Activated CD4-positive, CD25-positive, alpha-beta regulatory T cell (primary cell): ENCODE measurements around the gene TXNDC11.
A peak's percentile ranks its signal among the peaks of the same experiment; 100 is the strongest.

ENCODE experiments used
- DNase-seq, 4 experiments: peaks; one replicate each; lab custom pipeline; 2025; lab: John Stamatoyannopoulos, UW

The TXNDC11 gene

DNA sequence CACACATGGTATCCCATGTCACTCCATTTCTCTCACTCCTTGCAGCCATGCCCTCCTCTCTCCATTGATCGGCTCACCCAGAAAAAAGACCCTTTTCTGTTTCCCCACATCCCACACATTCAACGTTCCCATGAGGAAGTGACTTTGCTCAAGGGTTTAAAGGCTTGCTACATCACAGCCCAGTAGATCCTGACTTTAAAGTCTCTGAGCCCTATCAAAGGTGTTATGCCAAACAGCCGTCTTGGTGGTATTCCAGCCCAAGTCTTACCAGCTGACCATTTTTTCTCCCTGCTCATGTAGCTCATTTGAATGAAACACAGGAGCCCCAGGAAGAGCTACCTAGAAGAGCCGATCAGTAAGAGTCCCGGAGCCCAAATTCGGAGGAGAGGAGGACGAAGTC, 7.4 kb upstream of the TXNDC11 start:
- no peak for DNase-seq

DNA sequence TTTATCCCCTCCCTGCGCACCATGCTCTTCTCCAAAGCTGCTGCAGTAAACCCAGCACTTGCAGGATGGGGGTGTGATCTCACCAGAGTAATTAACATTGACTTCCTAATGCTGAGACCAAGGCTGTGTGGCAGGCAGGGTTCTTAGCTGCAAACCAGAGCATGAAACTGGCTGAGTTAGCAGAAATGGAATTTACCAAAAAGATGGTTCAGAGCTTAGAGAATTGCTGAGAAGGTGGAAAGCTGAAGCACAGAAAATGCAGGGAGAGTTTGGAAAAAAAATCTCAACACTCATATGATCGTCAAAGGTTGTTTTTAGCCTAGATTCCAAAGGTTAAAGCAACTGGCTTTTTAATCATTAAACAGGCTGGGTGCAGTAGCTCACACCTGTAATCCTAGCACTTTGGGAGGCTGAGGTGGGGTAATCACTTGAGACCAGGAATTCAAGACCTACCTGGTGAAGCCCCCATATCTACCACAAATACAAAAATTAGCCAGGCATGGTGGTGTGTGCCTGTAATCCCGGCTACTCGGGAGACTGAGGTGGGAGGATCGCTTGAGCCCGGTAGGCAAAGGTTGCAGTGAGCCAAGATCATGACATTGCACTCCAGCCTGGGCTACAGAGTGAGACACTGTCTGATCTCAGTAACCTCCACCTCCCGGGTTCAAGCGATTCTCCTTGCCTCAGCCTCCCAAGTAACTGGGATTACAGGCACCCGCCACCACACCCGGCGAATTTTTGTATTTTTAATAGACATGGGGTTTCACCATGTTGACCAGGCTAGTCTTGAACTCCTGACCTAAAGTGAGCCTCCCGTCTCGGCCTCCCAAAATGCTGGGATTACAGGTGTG, 6.0 kb upstream of the TXNDC11 start:
- DNase-seq, result no peak

DNA sequence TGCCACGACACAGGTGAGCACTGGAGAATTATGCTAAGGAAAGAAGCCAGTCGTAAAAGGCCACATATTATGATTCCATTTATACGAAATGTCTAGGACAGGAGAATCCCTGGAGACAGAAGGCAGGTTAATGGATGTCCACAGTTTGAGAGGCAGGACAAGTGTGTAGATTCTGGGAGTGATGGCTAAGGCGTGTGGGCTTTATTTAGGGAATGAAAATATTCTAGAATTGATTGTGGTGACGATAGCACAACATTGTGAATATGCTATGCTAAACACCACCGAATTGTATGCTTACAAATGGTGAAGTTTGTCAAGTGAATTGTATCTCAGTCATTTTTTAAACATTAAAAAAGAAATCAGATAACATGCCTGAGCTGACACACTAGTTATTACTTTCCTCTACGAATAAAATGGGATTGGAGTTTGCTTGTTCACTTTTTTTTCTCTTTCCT, 5.3 kb upstream of the TXNDC11 start:
- no peak for DNase-seq

DNA sequence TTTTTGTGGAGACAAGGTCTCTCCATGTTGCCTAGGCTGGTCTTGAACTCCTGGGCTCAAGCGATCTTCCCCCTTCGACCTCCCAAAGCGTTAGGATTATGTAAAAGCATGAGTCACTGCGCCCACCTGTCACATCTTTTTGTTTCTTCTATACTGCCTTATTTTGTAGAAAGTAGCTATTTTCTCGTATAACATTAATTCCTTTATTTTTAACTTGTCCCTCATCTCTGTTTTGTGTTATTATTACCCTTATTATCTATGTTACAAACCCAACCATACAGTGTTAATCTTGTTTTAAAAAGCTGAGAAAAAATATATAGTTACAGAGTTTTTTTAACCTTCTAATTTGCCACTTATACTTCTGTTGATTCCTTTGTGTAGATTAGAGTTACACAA, 1.4 kb upstream of the TXNDC11 start:
- no peak for DNase-seq

DNA sequence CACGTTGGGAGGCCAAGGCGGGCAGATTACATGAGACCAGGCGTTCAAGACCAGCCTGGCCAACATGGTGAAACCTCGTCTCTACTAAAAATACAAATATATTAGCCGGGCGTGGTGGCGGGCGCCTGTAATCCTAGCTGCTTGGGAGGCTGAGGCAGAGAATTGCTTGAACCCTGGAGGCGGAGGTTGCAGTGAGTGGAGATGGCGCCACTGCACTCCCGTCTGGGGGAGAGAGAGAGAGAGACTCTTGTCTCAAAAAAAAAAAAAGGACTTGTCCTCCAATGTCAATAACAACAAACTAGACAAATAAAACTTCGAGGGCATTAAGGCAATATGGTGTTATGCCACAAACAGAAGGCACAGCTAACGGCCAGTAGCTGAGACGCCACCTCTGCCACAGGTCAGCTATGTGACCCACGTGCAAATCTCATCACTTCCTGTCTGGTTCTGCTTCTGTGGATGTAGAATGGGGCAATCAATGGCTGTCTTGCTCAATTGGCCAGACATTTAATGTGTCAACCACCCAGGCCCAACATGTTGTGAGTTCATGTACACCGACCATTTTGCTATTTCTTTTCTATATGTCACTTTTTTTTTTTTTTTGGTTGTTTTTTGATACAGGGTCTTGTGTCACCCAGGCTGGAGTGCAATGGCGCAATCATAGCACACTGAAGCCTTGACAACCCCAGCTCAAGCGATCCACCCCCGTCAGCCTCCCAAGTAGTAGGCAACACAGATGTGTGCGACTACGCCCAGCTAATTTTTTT, 834 bp upstream of the TXNDC11 start:
- DNase-seq, result peak in 1 of 4 experiments; percentile 3

DNA sequence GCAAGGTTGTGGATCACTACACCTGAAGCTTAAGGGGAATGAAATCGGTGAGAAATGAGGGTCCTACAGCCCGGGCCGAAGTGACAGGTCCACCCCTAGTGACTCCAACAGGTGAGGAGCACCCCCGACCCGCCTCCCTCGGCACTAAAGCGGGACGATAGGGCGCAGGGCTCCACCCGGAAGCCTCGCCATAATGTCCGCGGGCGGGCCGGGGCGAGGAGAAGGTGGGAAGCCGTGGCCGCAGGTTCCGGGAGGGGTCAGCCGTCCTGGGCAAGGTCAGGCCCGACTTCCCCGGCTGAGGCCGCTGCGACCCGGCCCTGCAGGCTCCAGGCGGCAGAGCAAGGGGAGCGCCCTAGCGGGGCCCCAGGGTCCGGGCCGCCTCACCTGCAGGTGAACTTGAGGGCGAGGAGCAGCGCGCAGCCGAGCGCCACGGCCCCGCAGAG, 543 bp downstream of the TXNDC11 start:
- DNase-seq, result peak; percentile 21 to 42 (median 34)

DNA sequence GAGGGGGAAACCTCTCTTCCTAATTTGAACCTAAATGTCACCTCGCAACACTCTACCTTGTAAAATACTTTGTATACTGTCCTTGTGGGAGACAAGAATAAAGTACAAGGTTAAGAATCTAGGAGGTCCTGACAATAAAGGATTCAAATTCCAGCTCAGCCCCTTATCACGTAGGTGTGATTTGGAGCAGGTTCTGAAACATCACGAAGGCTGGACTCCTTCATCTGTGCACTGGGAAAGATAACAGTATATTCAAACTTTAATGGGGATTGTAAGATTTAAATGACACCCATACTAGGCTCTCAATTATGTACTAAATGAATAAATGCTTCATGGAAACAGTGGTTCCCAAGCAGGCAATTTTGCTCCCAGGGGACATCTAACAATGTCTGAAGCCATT, 2.1 kb downstream of the TXNDC11 start:
- no peak for DNase-seq

DNA sequence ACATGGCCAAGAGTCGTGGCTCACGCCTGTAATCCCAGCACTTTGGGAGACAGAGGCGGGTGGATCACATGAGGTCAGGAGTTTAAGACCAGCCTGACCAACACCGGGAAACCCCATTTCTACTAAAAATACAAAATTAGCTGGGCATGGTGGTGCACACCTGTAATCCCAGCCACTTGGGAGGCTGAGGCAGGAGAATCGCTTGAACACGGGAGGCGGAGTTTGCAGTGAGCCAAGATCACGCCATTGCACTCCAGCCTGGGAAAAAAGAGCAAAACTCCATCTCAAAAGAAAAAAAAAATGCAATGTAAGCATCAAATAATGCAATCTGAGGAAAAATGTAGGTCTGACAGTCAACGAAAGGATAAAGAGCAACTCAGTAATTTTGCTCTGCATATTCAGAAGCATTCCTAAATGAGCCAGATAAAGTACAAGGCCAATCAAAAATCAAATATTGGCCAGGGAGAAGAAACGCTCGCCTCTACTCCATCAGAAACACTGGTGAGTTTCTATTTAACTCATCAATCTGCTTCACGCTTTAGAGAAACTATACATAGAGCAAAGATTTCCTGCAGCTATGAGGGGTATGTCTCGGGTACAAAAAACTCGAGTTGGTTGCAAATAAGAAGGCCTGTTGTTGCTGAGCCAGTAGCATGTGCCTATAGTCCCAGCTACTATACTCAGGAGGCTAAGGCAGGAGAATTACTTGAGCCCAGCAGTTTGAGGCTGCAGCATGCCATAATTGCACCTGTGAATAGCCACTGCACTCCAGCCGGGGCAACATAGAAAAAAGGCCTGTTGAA, 3.7 kb downstream of the TXNDC11 start:
- no peak for DNase-seq

DNA sequence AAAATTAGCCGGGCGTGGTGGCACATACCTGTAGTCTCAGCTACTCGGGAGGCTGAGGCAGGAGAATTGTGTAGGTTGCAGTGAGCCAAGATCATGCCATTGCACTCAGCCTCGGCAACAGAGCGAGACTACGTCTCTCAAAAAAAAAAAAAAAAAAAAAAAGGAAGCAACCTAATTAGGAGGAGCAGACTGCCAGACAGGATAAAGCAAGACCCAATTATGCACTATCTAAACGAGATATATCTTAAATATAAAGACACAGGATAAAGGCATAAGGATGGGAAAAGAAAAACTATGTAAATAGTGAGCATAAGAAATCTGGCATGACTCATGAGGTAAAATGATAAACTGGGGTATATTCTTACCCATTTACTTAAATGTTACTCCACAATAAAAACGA, 4.9 kb downstream of the TXNDC11 start:
- DNase-seq, result no peak

DNA sequence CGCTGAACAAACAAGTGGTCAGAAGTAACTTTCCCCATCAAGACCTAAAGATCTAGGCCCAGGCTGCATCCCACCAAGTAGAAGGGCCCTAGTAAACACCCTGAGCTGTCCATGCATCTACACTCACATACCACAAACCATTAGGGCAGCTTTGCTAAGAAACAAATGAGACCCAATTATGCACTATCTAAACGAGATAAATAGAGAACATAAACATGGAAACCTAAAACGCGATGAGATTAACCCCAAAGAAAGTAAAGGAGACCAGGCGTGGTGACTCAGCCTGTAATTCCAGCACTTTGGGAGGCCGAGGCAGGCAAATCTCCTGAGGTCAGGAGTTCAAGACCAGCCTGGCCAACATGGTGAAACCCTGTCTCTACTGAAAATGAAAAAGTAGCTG, 5.8 kb downstream of the TXNDC11 start:
- DNase-seq, result no peak

DNA sequence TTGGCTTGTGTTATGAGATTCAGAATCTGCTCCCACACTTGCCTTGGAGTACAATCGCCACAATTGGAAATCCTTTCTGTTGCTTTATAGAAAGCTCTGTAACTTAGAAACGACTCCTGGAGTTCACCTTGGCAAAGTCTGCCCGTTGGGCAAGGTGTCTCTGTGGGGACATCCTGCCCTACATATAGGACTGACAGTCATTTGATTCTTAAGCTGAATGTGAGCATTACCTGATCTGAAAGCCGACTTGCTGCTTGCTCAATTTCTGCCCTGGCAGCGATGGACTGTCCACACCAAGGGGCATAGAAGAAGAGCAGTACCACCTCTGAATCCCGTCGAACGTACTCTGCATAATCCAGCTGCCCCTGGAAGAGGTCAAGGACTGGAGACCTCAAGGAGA, 6.9 kb downstream of the TXNDC11 start:
- no peak for DNase-seq

DNA sequence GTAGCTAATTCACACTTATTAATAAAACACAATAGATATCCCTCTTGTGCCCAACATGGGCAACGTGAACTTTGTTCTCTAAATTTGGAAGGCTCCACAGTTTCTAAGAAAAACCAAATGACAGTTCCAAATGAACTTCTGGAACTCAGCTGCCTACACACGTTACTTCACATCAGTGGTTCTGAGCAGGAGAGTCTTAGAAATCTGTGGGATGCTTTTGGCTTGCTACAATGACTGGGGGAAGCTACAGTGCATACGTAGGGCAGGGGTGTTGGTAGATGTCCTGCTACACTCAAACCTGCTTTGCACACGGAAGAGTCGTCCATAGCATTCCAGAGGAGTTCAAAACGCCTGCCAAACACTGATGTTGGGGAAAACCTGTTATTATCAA, 8.0 kb downstream of the TXNDC11 start:
- DNase-seq, result no peak

DNA sequence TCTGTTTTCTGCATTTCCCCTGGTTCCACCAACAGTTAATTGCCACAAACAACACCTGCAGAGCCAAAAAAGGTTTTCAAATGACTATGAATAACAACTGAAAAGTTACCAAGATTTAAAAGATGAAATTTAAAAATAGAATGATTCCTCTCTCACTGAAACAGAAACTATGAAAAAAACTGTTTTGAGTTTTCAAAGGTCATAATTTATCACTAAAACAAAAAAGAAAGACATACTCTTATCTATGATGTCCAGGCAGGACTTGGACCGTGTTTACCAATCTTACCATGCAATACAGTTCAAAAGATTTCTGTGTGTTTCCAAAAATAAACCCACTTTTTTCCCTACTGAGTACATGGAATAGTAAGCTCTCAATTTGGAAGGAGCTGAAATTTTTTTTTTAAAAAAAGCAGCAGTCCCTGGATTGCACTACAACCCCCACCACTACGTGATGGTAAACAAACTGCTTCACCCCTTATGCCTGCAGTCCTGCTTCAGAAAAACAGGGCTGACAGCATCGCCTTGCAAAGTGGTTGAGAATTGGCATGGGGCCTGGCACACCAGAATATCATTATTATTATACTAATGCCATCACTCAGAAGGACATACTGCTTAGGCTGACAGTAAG, 8.5 kb downstream of the TXNDC11 start:
- no peak for DNase-seq

DNA sequence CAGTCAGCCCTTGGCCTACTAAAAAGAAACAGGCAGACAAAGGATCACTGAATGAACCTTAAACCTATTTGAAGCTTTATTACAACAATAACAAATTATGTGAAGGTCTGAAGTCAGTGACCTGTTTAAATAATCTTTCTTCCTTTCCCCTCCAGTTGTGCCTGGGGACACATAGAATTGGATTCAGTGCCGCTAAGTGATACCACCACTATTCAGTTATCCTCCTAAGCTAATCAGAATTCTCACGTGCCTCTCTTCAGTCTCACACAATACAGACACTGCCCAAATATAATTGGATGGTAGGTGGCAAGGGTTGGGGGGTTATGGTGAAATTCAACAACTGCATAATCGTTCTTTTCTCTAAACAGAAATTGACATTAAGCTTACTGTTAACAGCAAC, 11.4 kb downstream of the TXNDC11 start:
- no peak for DNase-seq

DNA sequence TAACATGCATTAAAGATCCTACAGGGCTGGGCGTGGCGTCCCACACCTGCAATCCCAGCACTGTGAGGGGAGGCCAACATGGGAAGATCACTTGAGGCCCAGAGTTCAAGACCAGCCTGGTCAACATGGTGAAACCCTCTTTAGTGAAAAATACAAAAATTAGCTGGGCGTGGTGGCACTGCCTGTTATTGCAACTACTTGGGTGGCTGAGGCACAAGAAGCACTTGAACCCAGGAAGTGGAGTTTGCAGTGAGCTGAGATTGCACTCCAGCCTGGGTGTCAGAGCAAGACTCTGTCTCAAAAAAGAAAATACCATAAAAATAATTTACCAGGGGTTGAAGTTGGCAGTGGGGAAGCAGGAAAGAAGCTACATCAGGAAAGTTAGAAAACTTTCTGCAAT, 12.9 kb downstream of the TXNDC11 start:
- no peak for DNase-seq

DNA sequence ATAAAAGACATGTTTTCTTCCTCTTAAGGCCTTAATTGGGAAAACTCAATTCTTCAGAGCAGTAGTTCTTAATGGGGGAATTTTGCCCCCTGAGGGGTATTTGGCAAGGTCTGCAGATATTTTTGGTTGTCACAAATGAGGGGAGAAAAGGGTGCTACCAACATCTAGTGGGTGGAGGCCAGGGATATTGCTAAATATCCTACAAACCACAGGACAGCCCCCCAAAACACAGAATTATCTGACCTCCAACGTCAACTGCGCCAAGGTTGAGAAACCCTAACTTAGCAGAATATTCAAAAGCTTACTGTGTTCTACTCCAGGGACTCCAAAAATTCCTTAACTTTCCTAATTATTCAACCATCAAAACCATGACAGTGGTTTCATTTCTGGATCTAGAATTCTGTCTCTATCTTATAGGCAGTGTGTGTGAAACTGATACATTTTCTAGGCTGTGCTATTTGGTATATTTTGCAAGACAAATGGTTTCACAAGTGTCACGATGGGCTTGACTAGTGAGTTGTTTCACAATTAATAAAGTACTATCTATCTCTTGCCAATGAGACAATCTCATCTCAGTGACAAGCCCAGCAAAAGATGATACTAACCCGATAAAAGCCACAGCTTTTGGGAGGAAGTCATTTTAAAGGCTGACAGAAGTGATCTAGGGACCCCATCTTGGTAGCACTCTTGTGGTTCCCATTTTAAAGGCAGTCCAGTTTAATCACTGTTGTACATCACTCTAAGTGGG, 14.7 kb downstream of the TXNDC11 start:
- no peak for DNase-seq

DNA sequence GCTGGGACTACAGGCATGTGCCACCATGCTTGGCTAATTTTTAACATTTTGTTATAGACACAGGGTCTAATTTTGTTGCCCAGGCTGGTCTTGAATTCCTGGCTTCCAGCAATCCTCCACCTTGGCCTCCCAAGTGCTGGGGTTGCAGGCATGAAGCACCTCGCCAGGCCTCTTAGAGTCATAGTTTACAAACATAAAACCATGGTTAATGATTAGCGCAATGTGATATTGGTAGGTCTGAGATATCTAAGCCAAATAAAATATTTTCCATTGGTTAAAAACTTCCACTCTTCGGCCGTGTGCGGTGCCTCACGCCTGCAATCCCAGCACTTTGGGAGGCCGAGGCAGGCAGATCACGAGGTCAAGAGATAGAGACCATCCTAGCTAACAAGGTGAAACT, 16.6 kb downstream of the TXNDC11 start:
- no peak for DNase-seq

DNA sequence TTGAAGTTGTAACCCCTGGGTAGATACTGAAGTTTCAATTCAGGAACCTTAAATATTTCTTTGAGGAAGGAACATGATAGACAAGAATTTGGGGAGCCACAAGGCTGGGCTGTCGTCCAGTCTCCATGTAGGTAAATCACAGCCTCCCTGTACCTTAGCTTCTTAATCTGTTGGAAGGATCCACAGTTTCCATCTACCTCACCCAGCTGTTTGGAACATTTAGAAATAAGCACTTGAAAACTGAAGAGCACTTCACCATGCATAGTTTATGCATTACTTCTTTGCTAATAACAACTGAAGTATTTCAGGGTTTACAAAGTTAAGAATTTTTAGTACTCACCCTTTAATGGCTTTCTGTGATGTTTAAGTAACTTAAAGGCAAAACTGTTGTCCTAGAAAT, 17.2 kb downstream of the TXNDC11 start:
- DNase-seq, result no peak

DNA sequence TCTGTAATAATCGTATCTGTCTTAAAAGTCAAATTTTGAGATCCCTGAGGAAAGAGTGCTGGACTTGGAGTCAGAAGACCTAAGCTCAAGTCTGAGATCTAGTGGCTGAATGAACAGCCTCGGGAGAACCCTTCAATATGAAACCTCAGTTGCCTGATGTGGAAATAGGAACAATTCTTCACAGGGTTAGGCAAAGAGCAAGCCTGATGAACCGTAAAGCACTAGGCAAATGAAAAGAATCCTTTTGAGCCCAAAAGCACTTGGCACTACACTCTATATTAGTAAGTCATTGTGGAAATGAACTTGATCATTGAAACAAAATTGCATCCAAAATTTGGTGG, 20.2 kb downstream of the TXNDC11 start:
- DNase-seq, result no peak

DNA sequence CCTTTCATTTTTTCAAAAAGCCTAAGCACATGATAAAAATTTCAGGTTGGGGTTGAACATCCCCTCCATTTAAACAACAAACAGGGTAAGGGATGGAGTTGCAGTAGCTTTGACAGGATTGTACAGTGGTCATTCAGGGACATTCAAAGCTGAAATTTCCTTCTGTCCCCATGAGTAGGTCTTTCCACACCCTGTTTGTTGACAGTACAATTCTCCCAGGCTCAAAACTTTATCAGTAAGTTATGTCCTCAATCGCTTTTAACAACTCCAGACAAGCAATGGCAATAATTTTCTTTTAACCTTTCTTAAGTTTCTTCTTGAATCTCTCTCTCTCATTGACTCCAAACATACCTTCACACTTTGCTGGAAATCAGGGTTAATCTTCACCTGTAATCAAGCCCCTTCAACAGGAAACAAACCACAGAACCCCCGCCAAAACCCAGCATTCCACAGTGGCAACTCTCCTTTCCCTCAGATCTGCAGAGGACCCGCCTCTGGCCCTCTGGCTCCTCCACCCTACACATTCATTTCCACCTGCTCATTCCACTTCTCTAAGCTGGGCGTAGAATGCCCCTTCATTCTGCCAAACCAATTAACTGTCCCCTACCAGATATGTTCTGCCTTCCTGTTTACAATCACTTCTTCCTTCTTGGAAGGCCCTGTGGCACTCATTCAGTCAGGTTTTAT, 20.7 kb downstream of the TXNDC11 start:
- no peak for DNase-seq

DNA sequence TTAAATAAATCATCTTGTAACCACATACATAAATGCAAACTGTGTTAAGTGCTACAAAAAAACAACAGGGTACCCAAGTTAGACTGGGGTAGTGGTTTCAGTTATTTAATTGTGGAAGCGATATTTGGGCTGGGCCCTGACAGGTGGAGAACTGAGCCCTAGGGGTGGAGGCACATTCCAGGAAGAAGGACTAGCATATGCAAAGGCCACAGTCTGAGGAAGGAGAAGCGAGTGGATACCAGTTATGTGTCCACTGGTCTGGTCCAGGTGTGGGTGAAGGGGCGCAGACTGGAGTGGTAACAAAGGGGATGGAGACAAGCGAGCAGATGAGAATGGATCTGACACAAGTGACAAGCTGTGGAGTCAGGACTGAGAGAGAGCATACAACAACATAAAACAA, 22.9 kb downstream of the TXNDC11 start:
- DNase-seq, result no peak
